HG02840 (cell line): ENCODE measurements around the gene HADH.

Experiments used
- ATAC-seq: cut with Tn5 transposase; IDR thresholded peaks from one replicate; pipeline ENCODE4 v1.9.1; 2021; ENCODE audit warnings: mild to moderate bottlenecking, moderate library complexity, moderate number of reproducible peaks; ENCODE audit not compliant: unreplicated experiment, low FRiP score

HADH gene

DNA sequence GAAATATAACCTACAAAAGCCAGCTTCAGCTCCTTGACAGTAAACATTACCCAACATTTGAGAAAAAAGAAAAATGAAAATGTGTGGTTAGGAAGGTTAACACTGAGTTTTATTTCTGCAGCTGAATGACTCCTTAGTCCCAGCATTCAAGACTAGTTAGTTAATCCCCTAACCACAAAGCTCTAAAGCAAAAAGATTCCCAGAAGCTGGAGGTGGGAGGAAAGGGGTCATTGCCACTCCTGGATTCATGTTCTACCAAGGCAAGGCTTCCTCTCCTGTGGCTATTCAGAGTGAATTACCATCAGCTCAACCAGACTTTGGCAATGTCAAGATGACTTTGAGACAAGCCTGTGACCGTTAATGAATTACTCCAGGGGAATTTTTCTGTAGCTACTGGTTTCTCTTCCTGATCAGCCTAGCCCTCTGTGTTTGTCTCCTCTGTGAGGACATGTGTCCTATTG is 63.6 kb downstream of the HADH start:
- peak; percentile 97 for ATAC-seq

DNA sequence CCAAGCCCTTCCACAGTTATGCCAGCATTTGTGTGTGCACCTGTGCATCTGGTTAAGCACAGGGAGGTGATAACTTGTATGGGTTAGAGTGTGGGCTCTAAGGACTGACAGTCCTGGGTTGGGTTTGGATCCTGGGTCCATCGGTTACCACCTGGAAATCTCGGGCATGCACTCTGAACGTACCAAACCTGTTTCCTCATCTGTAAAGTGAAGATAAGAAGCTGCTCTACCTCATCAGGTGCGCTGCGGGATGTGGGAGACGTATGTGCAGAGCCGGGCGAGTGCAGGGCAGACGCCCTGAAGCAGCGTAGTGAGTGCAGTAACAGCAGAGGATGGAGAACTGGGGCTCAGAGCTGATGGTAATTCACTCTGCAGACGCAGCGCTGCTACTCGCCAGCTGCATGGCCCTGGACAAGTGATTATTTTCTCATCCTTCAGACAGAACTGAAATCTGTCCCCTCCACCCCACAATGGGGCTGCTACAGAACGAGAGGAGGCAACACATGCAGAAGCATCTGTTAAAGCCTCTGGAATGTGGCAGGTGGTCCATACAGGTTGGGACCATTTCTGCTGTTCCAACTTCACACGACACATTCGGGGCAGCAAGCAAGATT is 64.4 kb downstream of the HADH start:
- no peak for ATAC-seq

DNA sequence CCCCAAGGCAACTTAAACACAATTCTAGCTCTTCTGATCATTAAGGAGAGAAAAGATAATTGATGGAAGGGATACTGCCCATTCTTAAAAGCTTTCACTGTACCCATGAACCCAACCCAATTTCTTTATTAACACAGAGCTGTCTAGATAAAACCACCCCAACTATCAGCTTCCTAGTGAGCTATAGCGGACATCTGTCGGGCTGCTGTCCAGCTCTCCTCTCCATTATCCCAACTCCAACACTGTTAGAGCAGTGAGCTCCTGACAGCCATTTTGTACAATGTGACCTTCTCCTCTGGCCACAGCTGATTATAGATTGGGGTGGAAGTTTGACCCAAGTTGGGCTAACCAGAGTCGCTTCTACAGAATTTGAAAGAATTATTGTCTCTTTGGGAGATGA is 66.1 kb downstream of the HADH start:
- no peak for ATAC-seq

- no peak for ATAC-seq
Observed at GRCh38 chr4:108056418-108056817, 66.7 kb downstream of the HADH start.

GRCh38 chr4:108058685-108059440 is 69.2 kb downstream of the HADH start:
- no peak for ATAC-seq

GRCh38 chr4:108060164-108060563 is 70.5 kb downstream of the HADH start:
- no peak for ATAC-seq

DNA sequence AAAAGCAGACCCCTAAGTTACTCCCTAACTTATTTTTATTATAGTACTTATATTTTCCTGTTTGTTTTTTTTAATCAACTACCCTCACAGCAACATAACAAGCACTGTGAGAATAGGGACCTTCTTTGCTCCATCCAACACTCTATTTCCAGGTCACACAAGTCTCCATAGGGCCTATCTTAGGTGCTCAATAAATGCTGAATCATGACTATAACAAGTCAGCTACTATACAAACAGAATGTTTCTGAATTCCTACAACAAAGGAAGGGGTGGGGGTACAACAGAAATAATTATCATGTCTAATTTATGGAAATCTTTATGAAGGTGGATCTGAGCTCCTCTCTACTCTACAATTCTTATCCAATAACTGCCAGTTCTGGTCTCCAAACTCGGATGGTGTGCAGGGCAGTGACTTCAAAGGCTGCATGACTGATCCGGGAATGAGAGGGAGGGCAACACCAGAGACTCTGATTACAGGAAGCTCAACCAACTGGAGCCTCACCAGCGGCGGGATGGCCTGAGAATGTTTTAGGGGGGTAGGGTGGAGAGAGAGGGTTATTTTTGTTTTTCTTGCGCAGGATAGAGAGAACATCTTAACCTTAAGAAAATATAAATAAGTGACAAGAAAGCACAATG is 71.1 kb downstream of the HADH start:
- no peak for ATAC-seq

- ATAC-seq: no peak
Observed at GRCh38 chr4:108068442-108068841, 78.8 kb downstream of the HADH start.

- no peak for ATAC-seq
Observed at GRCh38 chr4:108070775-108071174, 81.1 kb downstream of the HADH start.

DNA sequence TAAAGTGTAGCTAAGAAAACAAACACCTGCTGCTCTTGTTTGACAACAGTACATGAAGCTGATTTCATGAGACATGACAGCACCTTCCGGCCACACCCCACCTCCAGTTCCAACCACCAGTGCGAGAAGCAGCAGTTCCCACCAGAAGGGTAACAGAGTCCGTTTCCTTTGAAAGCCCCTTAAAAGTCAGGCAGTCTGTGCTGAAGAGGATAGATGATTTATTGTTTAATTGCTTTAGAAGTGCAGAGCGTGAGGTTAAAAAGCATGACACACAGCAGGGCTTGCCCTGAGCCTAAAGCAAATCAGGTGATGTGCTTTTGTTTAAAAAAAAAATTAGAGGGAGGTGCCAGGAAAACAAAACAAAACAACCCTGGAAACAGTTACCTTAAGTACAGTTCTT is 82.6 kb downstream of the HADH start:
- ATAC-seq: peak; percentile 60

DNA sequence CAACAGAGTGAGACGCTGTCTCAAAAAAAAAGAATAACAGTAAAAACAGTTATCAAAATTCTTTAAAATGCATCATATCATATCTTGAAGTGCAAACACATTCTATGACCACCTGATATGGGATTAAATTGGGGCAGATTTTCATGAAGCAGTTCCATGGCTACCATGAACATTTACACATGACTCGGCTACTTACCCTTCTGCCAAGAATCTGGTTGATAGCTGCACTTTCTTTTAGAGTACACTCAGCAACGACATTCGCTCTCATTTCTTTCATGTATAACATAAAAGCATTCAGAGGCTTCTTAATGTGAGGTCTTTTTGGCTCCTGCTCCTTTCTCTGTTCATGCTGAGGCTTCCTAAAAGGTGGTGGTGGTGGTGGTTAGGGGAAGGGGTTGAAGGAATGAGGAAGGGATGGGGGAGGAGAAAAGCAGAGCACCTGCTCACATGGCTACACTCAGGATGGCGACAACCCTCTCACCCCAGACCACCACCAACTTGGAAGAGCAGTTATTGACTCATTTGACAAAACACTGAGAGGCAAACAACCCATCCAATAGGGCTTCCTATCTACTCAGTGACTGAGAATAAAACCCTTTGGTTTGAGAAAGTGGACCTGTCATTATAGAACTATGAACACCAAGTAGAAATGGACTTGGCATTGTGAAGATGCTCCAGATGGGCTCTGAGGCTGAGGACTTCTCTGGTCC is 88.5 kb downstream of the HADH start:
- no peak for ATAC-seq

DNA sequence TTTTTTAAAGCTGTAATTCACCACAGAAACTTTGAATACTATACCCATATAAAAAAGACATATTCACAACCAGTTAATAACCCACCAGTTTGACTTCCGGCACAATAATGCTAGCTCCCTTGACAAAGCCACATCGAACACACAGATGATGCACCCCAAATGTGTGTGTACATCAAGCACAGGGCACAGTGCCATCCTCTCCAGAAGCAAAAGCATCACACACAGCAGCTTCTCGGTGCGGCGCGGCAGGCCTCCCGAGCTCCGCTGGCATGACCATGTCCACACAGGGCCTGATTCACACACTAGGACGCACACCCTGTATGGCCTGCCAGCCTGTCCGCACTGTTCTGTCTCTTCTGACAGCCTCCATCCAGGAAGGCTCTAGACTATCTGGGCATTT is 91.1 kb downstream of the HADH start:
- no peak for ATAC-seq

- ATAC-seq: no peak
Observed at GRCh38 chr4:108081256-108081655, 91.6 kb downstream of the HADH start.
